ENCODE data around the gene RBM34.

Gene RBM34

DNA sequence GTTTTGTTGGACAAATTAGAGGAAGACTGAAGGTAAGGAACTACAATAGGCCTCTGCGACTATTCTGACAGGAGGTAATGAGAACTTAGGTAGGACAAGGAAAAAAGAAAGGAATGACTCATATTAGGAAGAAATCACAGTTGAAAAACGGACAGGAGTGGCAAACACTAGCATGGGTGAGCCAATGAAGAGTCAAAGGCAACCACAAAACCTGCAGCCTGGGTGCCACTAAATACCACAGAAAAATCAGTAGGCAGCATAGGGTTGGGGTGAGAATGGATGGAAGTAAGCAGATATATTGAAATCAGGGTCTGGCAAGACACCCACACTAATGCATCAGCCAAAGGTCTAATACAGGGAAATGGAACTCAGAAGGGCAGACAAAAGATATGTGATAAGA lies 10.0 kb downstream of the RBM34 start:
- DNase-seq: no peak

GRCh38 chr1:235149824-235150223 lies 11.2 kb downstream of the RBM34 start:
- DNase-seq: no peak

GRCh38 chr1:235147269-235147668 lies 13.8 kb downstream of the RBM34 start:
- no peak for DNase-seq

DNA sequence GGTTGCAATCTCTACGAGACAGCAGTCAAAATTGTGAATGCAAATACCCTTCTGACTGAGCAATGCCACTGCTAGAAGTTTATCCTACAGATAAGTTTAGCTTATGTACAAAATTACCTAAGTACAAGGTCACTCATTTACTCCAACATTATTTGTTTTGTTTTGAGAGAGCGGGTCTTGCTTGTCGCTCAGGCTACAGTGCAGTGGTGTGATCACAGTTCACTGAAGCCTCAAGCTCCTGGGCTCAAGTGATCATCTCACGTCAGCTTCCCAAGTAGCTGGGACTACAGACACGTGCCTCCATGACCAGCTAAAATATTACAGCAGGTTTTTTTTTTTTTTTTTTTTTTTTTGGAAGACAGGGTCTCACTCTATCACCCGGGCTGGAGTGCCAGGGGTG lies 15.4 kb downstream of the RBM34 start:
- no peak for DNase-seq

- DNase-seq: no peak
Observed at GRCh38 chr1:235142991-235143390, 18.1 kb downstream of the RBM34 start.

DNA sequence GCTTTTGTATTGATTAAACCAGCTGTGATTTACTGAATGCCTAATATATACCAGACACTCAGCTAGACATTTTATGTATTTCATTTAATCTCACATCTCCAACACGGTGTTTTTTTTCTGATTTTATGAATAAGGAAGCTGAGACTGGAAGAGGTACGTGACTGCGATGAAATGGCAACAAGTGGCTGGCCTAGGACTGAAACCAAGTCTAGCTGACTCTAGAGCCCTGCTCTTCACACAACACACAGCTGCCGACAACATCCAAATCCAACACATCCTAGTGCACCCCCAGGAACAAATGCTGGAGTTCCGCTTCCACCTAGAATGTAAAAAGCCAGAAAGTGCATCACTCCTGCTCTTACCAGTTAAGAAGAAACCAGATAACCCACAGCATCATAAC lies 21.7 kb downstream of the RBM34 start:
- DNase-seq: no peak

GRCh38 chr1:235138821-235139220 lies 22.2 kb downstream of the RBM34 start:
- no peak for DNase-seq

DNA sequence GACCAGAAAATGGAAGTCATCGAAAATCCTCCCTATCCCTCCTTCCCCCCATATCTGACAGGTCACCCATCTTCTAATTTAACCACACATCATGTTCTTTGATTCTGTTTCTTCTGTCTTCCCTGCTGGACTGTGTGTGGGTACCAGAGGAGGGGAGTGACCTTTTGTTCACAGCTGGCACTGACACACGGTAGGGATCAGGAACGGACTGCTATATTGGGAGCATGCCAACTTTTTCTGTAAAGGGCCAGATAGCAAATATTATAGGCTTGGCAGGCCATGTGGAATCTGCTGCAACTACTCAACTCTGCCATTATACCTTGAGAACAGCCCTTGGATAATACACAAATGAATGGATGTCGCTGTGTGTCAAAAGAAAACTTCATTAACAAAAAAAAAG lies 24.9 kb downstream of the RBM34 start:
- DNase-seq: no peak

GRCh38 chr1:235134171-235134570 lies 26.9 kb downstream of the RBM34 start:
- no peak for DNase-seq

GRCh38 chr1:235133086-235133485 lies 28.0 kb downstream of the RBM34 start:
- DNase-seq: no peak

DNA sequence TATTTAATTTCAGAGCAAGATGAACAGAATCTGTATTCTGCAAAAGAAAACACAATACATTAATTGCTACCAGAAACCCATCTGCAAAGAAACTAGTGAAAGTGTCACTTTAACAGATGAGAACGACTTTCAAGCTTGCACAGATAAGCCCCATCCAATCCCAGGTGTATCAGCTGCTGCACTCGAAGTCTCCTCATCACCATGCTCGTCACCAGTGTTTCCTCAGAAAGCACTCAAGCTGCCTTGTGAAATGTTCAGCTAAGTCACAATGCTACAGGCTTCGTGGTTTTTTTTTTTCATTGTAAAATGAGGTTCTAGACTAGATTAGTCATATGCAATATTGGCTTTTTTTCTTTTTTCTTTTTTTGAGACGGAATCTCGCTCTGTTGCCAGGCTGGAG lies 29.1 kb downstream of the RBM34 start:
- DNase-seq: no peak

GRCh38 chr1:235130766-235131270 lies 30.2 kb downstream of the RBM34 start:
- no peak for DNase-seq

- DNase-seq: no peak
Observed at GRCh38 chr1:235129774-235130570, 31.1 kb downstream of the RBM34 start.

- DNase-seq: peak; percentile 91
Observed at GRCh38 chr1:235128456-235129328, 32.4 kb downstream of the RBM34 start, which contains the start of gene TOMM20. Gene TOMM20 (minus strand): TSS chr1:235128837. CDS start chr1:235128715, 122 bp downstream.

DNA sequence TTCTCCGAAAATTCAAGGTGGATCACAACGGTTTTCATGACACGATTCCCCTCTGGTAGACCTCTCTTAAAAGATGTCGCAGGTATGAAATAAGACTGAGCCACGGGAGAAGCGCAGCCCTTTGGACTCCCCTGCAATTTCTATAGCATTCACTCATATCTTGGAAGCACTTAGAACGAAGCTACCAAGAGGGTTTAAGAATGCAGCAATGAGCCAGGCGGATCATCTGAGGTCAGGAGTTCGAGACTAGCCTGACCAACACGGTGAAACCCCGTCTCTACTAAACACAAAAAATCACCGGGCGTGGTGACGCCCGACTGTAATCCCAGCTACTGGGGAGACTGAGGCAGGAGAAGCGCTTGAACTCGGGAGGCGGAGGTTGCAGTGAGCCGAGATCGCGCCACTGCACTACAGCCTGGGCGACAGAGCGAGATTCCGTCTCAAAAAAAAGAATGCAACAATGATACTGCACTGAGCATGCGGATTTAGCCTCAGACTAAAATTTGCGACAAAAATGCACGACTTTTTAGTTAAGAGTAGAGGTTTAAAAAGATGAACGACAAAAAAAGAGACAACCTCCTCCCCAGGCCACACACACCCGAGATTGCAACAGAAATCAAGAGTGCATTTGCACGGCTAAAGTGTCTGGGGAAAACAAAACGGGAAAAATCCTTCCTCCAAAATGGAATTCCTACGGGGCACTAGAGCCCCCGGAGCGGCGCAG lies 33.2 kb downstream of the RBM34 start:
- no peak for DNase-seq

- no peak for DNase-seq
Observed at GRCh38 chr1:235127203-235127602, 33.8 kb downstream of the RBM34 start.

DNA sequence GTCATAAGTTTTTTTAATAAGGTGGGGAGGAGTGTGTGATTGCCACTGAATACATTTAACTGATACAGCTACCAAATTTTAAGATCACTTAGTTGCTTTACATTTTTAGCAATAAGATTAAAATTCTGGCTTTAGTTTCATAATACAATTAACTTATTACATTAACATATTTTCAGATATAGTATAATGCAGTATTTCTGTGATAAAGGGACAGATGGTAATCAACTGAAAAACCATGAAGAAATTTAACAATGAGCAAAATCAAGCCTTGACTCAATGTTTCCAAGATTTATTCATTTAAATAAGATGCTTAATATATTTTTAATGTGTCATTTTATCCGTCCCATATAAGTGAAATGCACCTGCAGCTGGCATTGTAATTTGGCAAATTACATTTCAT lies 36.4 kb downstream of the RBM34 start:
- DNase-seq: no peak

GRCh38 chr1:235124111-235124510 lies 36.9 kb downstream of the RBM34 start:
- no peak for DNase-seq

DNA sequence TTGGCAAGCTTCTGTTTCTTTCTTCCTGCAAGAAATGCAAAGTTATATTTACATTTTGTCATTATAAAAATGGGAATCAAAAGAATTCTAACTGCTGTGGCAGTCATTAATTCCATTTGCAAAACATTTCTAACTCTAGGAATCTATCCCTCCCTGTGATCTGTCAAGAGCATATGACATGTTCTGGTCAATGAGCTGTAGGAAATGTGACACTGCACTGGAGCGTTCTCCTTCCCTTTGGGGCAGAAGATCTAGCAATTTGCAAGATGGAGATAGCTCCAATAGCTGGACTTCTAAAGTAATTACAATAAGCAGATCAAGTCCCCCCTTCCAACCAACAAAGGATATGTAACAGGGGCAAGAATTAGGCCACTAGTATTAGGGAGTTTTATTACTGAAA lies 38.7 kb downstream of the RBM34 start:
- no peak for DNase-seq

DNA sequence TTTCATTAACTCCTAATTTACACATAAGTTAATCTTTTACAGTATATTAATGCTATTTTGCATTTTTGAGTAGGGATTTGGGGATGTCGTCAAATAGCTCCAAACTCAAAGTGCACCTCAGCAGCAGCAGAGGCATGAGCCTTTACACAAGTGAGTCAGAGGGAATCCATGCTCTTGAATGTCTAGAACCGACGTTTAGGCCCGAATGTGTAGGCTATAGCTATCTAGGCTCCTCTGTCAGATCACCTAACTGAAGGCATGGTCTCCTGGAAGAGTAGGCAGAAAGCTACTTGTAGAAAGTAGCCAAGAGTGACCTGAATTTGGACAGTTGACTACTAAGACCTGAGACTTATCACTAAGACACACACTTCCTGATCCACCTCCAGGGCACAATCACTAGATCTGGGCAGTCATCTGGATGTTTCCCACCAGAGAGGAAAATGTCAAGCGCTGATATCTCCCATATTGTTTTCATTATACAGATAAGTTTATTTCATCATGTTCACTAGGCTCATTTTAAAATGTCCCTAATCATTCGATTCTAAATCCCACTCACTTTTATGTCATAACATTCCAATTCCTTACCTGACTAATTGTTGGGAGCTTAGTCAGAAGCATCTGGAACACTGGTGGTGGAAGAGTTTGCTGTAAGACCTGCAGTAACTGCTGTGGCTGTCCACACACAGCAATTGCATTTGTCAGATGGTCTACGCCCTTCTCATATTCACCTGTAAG lies 47.7 kb downstream of the RBM34 start:
- DNase-seq: no peak

GRCh38 chr1:235112297-235113182 lies 48.5 kb downstream of the RBM34 start:
- DNase-seq: no peak

All from activated CD8-positive, alpha-beta memory T cell treated with anti-CD3 and anti-CD28 coated beads, Interleukin-2, amount 50 U/mL, for 4 hours (primary cell).